ENCODE measurements around the gene RSBN1. TPM values are rescaled to one million over a fixed set of nuclear protein-coding genes. Genes with fewer than 3 reads are reported as not detected.

RSBN1 gene
- total and polyA plus RNA-seq, 8 donors: 3.5 to 13.6 (median 10.1) TPM

DNA sequence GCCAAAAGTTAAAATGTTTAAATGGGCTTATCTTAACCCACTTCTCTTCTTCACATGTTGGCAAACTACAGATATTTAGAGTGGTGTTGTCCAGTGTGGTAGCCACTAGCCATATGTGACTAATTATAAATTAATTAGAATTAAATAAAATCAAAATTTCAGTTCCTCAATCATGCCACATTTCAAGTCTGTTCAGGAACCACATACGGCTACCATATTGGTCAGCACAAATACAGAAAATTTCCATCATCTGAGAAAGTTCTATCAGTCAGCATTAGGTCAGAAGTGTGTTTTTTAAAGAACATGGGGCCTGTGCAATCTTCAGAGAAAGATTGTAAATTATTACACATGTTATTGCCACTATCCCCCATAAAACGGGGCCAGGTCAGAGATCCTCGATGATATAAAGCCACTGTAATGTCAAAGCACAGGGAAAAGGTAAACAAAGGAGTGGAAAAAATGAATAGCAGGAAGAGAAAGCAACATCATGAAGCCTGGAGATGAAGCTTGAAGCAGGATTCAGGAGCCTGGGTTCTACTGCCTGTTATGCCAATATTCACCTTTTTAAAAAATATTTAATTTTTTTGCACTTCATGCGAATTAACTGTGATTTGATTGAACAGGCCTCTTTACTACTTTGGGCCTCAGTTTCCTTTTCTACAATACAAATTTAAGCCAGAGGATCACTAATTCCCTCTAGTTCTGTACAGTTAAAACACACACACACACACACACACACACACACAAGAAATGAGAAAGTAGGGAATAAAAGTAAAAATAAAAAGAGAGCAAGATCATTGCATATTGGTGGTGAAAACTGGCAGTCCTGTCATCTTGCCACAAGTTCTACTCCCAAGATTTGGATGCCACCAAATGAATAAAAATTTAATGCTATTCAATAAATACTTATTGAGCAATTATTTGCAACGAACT is 2.3 kb downstream of the RSBN1 start:
- no peaks in the 10 kb centered on the region for H3K36me3 ChIP-seq
- FAIRE-seq (no peak), DNase-seq (peak in 1 of 6 donors; percentile 33), ATAC-seq (peak in 2 of 4 donors; percentile 7 to 9)
- H3K27ac ChIP-seq: peak overlapping the region in 2 of 4 donors; percentile 96 to 97
- TF ChIP-seq CTCF (IDR thresholded peaks at IDR 0.05): no peak
- H3K9me3 ChIP-seq: no peaks in the 10 kb centered on the region
- H3K4me3 ChIP-seq: peak overlapping the region in 3 of 4 donors; percentile 78 to 90 (median 82)
- WGBS, 2 donors: 18% methylated on average over 5 of the region's 5 CpGs
- intact Hi-C loops (cut with DNase I): no loop called here
- no peaks in the 10 kb centered on the region for H3K27me3 ChIP-seq
- peaks cover 0 to 32% (median 25%) of the 10 kb centered on the region in 3 donors for H3K4me1 ChIP-seq

- no peaks in the 10 kb centered on the region for H3K9me3 ChIP-seq
- peak overlapping the region in 2 of 4 donors; percentile 96 to 97 for H3K27ac ChIP-seq
- H3K36me3 ChIP-seq: no peaks in the 10 kb centered on the region
- no peak for DNase-seq
- no peak for TF ChIP-seq CTCF (IDR thresholded peaks at IDR 0.05)
- no peaks in the 10 kb centered on the region for H3K27me3 ChIP-seq
- intact Hi-C loops (cut with DNase I): no loop called here
- peak overlapping the region in 2 of 4 donors; percentile 78 to 82 for H3K4me3 ChIP-seq
- no peak for ATAC-seq
- WGBS, 2 donors: 76 to 79% methylated on average over 4 of the region's 4 CpGs
- H3K4me1 ChIP-seq: peaks cover 0 to 44% (median 36%) of the 10 kb centered on the region in 3 donors
- FAIRE-seq: no peak
Measured at GRCh38 chr1:113808450-113809195, 3.7 kb downstream of the RSBN1 start.

DNA sequence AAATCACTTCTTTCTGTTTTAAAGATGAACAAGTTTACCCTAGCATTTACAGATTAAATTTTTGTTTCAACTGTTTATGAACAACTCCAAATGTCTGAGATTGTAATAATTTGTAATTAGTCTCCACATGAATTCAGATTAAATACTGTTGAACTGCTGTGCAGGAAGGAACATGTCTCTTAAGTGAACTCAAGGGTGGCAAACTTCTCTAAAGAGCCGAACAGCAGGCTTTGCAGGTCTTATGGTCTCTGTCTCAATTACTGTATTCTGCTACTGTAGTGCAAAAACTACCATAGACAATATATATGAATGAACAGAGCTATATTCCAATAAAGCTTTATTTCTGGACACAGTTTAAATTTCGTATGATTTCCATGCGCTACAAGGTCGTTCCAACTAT is 6.6 kb downstream of the RSBN1 start:
- H3K27me3 ChIP-seq: no peaks in the 10 kb centered on the region
- intact Hi-C loops (cut with DNase I): no loop called here

DNA sequence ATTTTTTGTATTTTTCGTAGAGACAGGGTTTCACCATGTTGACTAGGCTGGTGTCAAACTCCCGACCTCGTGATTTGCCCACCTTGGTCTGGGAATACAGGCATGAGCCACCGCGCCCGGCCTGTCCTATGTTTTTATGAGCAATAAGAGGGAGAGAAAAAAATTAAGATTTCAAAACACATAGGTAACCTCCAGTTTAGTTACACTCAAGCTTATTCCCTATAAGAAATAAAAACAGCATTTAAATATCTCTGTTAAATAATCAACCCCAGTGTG is 7.1 kb downstream of the RSBN1 start:
- Histone ChIP-seq H3K9me3 (no peaks in the 10 kb centered on the region), H3K4me3 (peak overlapping the region in 1 of 4 donors; percentile 5), H3K27me3 (no peaks in the 10 kb centered on the region), H3K4me1 (peaks cover 18 to 60% (median 58%) of the 10 kb centered on the region in 3 donors), H3K36me3 (no peaks in the 10 kb centered on the region), H3K27ac (peak overlapping the region; percentile 13 to 84 (median 58))
- DNase-seq (peak in 1 of 6 donors; percentile 18), ATAC-seq (no peak), FAIRE-seq (no peak)
- WGBS, 2 donors: 87 to 90% methylated on average over 6 of the region's 6 CpGs
- intact Hi-C loops (cut with DNase I): no loop called here
- TF ChIP-seq CTCF (IDR thresholded peaks at IDR 0.05): no peak

More for the DNA sequence above, 6.6 kb downstream of the RSBN1 start:
- ATAC-seq (no peak), FAIRE-seq (no peak), DNase-seq (no peak)
- no peaks in the 10 kb centered on the region for H3K36me3 ChIP-seq
- H3K27ac ChIP-seq: peak overlapping the region in 2 of 4 donors; percentile 71 to 84
- WGBS, 2 donors: 86 to 90% methylated on average over 4 of the region's 4 CpGs
- no peak overlapping the region for H3K4me3 ChIP-seq
- H3K9me3 ChIP-seq: no peaks in the 10 kb centered on the region
- TF ChIP-seq CTCF (IDR thresholded peaks at IDR 0.05): no peak
- peaks cover 18 to 60% (median 53%) of the 10 kb centered on the region in 3 donors for H3K4me1 ChIP-seq
